GM12801 (cell line): ENCODE results near the gene CHRDL2.

Experiments used
- TF ChIP-seq, protein P1 (sequence below): IDR thresholded peaks from one replicate; pipeline ENCODE4 v1.5.1; 2011; ENCODE audit warnings: control low read depth; ENCODE audit not compliant: insufficient read length; ENCODE audit errors: extremely low read depth

Gene CHRDL2

GRCh38 chr11:74731301-74732094 lies at the start of gene CHRDL2:
Gene CHRDL2, minus strand, starts transcription at chr11:74731426. Its CDS starts 538 bp downstream, at chr11:74730888.
- TF ChIP-seq, protein P1, sequence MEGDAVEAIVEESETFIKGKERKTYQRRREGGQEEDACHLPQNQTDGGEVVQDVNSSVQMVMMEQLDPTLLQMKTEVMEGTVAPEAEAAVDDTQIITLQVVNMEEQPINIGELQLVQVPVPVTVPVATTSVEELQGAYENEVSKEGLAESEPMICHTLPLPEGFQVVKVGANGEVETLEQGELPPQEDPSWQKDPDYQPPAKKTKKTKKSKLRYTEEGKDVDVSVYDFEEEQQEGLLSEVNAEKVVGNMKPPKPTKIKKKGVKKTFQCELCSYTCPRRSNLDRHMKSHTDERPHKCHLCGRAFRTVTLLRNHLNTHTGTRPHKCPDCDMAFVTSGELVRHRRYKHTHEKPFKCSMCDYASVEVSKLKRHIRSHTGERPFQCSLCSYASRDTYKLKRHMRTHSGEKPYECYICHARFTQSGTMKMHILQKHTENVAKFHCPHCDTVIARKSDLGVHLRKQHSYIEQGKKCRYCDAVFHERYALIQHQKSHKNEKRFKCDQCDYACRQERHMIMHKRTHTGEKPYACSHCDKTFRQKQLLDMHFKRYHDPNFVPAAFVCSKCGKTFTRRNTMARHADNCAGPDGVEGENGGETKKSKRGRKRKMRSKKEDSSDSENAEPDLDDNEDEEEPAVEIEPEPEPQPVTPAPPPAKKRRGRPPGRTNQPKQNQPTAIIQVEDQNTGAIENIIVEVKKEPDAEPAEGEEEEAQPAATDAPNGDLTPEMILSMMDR, result no peak

- TF ChIP-seq, protein P1, result no peak
Observed at GRCh38 chr11:74780248-74781005, 49.2 kb upstream of the CHRDL2 start.

DNA sequence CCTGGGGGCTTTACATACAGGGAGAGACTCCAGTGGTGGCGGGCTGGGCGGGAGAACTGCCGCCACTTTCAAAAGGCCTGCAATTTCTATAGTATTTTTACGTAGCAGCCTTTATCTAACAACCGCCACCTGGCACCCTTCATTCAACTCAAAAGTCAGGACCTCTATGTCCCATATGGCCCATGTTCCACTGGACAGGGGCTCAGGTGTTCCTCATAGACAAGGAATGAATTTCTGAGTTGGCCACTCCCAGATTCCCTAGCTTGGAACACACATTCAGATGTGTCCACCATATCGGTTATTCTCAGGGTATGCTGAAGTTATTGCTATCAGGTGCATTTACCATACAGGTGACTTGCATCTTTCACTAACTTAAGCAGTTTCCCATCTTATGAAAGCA lies 47.4 kb upstream of the CHRDL2 start:
- TF ChIP-seq, protein P1, result no peak

- TF ChIP-seq, protein P1, result no peak
Observed at GRCh38 chr11:74777877-74778276, 46.7 kb upstream of the CHRDL2 start.

DNA sequence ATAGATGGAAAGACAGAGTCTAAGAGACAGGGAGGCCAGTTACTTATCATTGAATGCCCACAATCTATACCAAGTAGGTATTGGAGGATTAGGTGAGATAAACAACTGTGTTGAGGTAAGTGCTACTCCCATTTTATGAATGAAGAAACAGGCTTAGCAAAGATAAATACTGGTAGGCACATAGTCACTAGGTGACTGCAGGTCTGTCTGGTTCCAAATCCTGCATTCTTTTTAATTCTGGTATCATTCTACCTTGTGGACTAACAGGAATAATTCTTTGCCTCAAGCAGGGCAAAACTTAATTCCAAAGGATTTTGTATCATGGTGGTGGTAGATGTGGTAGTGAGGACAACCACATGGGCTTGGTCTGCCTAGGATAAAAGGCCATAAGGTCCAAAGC lies 45.8 kb upstream of the CHRDL2 start:
- TF ChIP-seq, protein P1, result no peak

- TF ChIP-seq, protein P1, result no peak
Observed at GRCh38 chr11:74776546-74776945, 45.3 kb upstream of the CHRDL2 start.

DNA sequence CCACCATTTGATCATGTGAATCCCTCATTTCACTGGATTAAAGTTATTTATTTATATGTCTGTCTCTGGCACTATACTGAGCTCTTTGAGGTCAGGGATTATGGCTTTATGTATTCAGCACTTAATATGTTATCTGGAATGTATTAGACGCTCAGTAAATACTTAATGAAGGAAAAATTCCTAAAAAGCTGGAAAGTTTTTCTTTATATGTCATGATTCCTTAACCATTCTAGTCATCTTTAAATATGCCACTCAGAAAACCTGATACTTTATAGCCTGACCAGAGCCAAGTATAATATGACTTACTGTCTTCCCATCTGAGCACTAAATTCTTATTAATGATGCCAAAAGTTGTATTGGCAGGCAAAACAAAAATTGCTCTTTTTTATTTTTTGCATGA lies 44.5 kb upstream of the CHRDL2 start:
- TF ChIP-seq, protein P1, result no peak
